Measurements from ENCODE around the gene SLC23A1. TPM values are rescaled to one million over a fixed set of nuclear protein-coding genes. Genes with fewer than 3 reads are reported as not detected.

SLC23A1 gene
- total and polyA plus RNA-seq, 9 of the 15 experiments (the other 6 are each of a cell fraction or from before 2014, with no cell fraction given) = 0.03 to 0.20 (median 0.05) TPM; not detected in 5

DNA sequence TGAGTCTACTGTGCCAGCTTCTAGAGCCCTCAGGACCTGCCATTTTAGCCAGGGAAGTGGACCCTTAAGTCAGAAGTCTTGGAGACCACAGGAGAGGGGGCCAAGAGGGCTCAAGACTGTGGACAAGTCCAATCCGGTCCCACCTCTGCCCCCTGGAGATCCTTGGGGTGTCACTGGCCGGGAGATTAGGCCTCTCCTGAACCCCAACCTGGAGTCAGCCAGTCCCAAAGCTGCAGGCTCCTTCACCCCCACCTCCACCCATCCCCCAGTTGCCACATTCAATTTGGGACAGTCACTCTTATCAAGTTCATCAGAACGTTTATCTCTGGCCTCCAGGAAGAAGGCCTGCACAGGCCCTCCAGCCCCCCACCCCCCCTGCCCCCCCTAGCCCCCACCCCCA lies 290 bp downstream of the SLC23A1 start (continued):
- TF ChIP-seq, protein P1, sequence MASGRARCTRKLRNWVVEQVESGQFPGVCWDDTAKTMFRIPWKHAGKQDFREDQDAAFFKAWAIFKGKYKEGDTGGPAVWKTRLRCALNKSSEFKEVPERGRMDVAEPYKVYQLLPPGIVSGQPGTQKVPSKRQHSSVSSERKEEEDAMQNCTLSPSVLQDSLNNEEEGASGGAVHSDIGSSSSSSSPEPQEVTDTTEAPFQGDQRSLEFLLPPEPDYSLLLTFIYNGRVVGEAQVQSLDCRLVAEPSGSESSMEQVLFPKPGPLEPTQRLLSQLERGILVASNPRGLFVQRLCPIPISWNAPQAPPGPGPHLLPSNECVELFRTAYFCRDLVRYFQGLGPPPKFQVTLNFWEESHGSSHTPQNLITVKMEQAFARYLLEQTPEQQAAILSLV (tag; IDR thresholded peaks at IDR 0.05) = no peak
- TF ChIP-seq CBFA2T3 (IDR thresholded peaks at IDR 0.05) = 0 out of 2 replicates have a peak, but pooled peaks have one; percentile 18

- H3K4me3 ChIP-seq = no peak overlapping the region
Observed at GRCh38 chr5:139381837-139382761, 998 bp downstream of the SLC23A1 start.

More at GRCh38 chr5:139381837-139382761, 998 bp downstream of the SLC23A1 start:
- Histone ChIP-seq H3K9me1 (ENCODE audit: control insufficient read depth, insufficient read depth, low read length) (no peaks in the 10 kb centered on the region), H3K27ac (ENCODE audit: extremely low read depth, low read depth, low read length) (no peak overlapping the region), H3K4me1 (replicated peaks in 1 of 2; ENCODE audit: control insufficient read depth in 2 of 2, insufficient read depth in 2 of 2, low read length in 2 of 2) (peaks cover 26 to 62% of the 10 kb centered on the region in 2 experiments; a peak in 4 of 5 replicates), H3K36me3 (ENCODE audit: control insufficient read depth, insufficient read depth, low read length) (no peaks in the 10 kb centered on the region), H3K9ac (ENCODE audit: insufficient read depth in 1 of 2, low read depth in 2 of 2, low read length in 2 of 2) (peak overlapping the region in 1 of 2 experiments; percentile 68; a peak in 2 of 4 replicates), H3K4me2 (ENCODE audit: insufficient read depth, low read length) (no peak overlapping the region), H3K9me3 (replicated peaks; ENCODE audit: control insufficient read depth, insufficient read depth, low read depth, low read length) (no peaks in the 10 kb centered on the region; the same call in 1 of the 2 replicates), H2AFZ (ENCODE audit: low read depth, low read length) (peak overlapping the region; percentile 66), H4K20me1 (replicated peaks; ENCODE audit: control insufficient read depth, insufficient read depth, low read length) (no peaks in the 10 kb centered on the region), H3K79me2 (ENCODE audit: control insufficient read depth, insufficient read depth, low read length) (no peaks in the 10 kb centered on the region), H3K27me3 (ENCODE audit: control insufficient read depth in 2 of 2, insufficient read depth in 2 of 2, low read length in 2 of 2) (no peaks in the 10 kb centered on the region)
- FAIRE-seq = no peak
- intact Hi-C loops (cut with micrococcal nuclease) = no loop called here
- in situ Hi-C loops (cut with MboI) = no loop called here
- ATAC-seq = peak; percentile 28; the same call in 2 of the 3 replicates
- 63% methylated on average over 16 of the region's 28 CpGs for WGBS (ENCODE audit: insufficient coverage, low coverage, missing lambda C conversion rate)
- no TSS peak for BruUV-seq (replicated peaks)
- DNase-seq (ENCODE audit: extremely low read depth in 1 of 4, low spot score in 3 of 4) = peak in 1 of 4 experiments; percentile 23
- ChIA-PET CTCF (ENCODE audit: low intra/inter-chr PET ratio) (no interaction called here), POLR2A (interaction anchor here (0.6 to 1.8 kb wide), 8 partner anchors 10 to 101 kb away, joined by 3 to 8 read pairs (median 4); partner anchors contain the start of genes MATR3, SPATA24 and STING1)
- TF ChIP-seq, protein P2, sequence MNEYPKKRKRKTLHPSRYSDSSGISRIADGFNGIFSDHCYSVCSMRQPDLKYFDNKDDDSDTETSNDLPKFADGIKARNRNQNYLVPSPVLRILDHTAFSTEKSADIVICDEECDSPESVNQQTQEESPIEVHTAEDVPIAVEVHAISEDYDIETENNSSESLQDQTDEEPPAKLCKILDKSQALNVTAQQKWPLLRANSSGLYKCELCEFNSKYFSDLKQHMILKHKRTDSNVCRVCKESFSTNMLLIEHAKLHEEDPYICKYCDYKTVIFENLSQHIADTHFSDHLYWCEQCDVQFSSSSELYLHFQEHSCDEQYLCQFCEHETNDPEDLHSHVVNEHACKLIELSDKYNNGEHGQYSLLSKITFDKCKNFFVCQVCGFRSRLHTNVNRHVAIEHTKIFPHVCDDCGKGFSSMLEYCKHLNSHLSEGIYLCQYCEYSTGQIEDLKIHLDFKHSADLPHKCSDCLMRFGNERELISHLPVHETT (CRISPR knock-in tag; conservative IDR thresholded peaks at IDR 0.05 in 1 of 2, IDR thresholded peaks at IDR 0.05 in 1 of 2) = no peak
- TF ChIP-seq ZNF316 (IDR thresholded peaks at IDR 0.05) = 0 out of 2 replicates have a peak, but pooled peaks have one; percentile 9
